ENCODE data around the gene TMPRSS11E.
"Not testable (repeated sequence)": the region's sequence is repeated elsewhere in the genome, so short reads cannot be mapped to it uniquely, and the experiment has no call there.

Gene TMPRSS11E

GRCh38 chr4:68462691-68463090 is 15.4 kb downstream of the TMPRSS11E start:
- DNase-seq = no peak

- no peak for DNase-seq
These were observed 16.5 kb downstream of the TMPRSS11E start for GRCh38 chr4:68463796-68464195.

GRCh38 chr4:68465058-68465457 is 17.8 kb downstream of the TMPRSS11E start:
- no peak for DNase-seq

- no peak for DNase-seq
These were observed 18.9 kb downstream of the TMPRSS11E start for GRCh38 chr4:68466185-68466584.

- no peak for DNase-seq
These were observed 19.5 kb downstream of the TMPRSS11E start for GRCh38 chr4:68466751-68467150.

GRCh38 chr4:68469482-68469881 is 22.2 kb downstream of the TMPRSS11E start:
- DNase-seq = no peak

- DNase-seq = no peak
These were observed 28.9 kb downstream of the TMPRSS11E start for GRCh38 chr4:68476191-68476590.

GRCh38 chr4:68489338-68489737 is 42.1 kb downstream of the TMPRSS11E start:
- no peak for DNase-seq

- DNase-seq = no peak
These were observed 43.7 kb downstream of the TMPRSS11E start for GRCh38 chr4:68490826-68491457.

GRCh38 chr4:68494688-68495087 is 47.4 kb downstream of the TMPRSS11E start:
- no peak for DNase-seq

- peak; percentile 55 for DNase-seq
These were observed 51.2 kb downstream of the TMPRSS11E start for GRCh38 chr4:68498413-68499007.

GRCh38 chr4:68499021-68499420 is 51.8 kb downstream of the TMPRSS11E start:
- DNase-seq = no peak

GRCh38 chr4:68503462-68503861 is 56.2 kb downstream of the TMPRSS11E start:
- not testable (repeated sequence) for DNase-seq

- peak; percentile 14 for DNase-seq
These were observed 57.6 kb downstream of the TMPRSS11E start for GRCh38 chr4:68504836-68505235.

- DNase-seq = not testable (repeated sequence)
These were observed 58.2 kb downstream of the TMPRSS11E start for GRCh38 chr4:68505452-68505851.

- no peak for DNase-seq
These were observed 71.6 kb downstream of the TMPRSS11E start for GRCh38 chr4:68518889-68519288.

GRCh38 chr4:68520985-68521384 is 73.7 kb downstream of the TMPRSS11E start:
- DNase-seq = no peak

GRCh38 chr4:68522232-68522631 is 75.0 kb downstream of the TMPRSS11E start:
- not testable (repeated sequence) for DNase-seq

- no peak for DNase-seq
These were observed 88.7 kb downstream of the TMPRSS11E start for GRCh38 chr4:68535974-68536373.

- no peak for DNase-seq
These were observed 89.1 kb downstream of the TMPRSS11E start for GRCh38 chr4:68536375-68536774.

- not testable (repeated sequence) for DNase-seq
These were observed 95.5 kb downstream of the TMPRSS11E start for GRCh38 chr4:68542742-68543141.

Data from activated naive CD4-positive, alpha-beta T cell treated with Interleukin-2 at 50 U/mL for 16 hours (primary cell).